22Rv1 (cell line): ENCODE measurements around the gene RPLP2.

Experiments used
- CTCF ChIP-seq: fragments of 450-650 bp; IDR thresholded peaks from 2 replicates; pipeline ENCODE4 v1.5.1; 2017; ENCODE audit warnings: mild to moderate bottlenecking
- ZFX ChIP-seq: fragments of 450-650 bp; IDR thresholded peaks from 2 replicates; pipeline ENCODE4 v1.6.1; 2017; ENCODE audit warnings: antibody characterized with exemption, borderline replicate concordance

DNA sequence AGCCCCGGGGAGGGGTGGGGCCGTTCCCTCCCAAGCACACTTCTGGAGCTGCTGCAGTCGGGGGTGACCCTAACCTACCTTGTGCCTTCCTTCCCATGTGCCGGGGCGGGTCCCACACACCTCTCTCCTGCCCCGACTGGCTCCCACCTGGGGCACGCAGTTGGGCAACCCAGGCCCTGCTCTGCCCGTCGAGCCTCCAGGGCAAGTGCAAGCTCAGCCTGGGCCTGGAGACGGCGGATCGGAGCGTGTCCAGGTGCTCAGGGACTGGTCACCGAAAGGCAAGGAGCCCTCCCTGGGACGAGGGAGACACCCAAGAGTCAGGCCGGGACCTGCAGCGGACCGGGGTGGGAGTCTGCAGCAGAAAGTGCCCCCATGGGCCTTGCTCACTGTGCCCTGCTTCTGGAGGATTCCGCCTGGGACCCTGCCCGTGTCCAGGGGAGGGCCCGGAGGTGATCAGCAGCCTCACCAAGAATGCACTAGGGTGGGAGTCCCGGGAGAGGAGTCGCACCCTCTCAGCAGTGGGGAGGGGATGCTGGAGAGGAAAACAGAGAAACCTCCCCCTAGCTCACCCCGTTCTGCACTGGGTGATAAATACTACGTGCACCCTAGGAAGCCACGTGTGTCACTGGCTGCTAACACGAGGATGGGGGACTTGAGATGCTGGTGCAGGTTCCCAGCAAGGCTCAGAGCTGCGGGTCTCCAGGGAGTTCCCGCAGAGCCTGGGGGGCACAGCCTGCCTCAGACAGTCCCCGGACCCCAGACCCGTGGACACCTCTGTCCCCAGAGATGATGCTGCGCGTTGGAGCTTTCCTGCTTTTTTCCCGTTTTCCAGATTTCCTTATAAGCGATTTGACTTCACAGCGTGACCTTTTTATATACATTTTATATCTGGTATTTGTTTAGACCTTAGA lies 27.2 kb upstream of the RPLP2 start:
- TF ChIP-seq CTCF (no peak), ZFX (no peak)
